CD4-positive, alpha-beta T cell treated with Interferon alpha-2 for 1 hour (primary cell): ENCODE data around the gene PGRMC2.

Source experiments
- DNase-seq, 2 donors: peaks; one replicate each; pipeline ENCODE4 v3.0.0-alpha.2; 2020 to 2022

PGRMC2 gene

GRCh38 chr4:128287141-128287870 is at the start of gene PGRMC2:
Gene PGRMC2 (minus strand): TSS chr4:128287813. CDS start chr4:128287790, 23 bp downstream.
- no peak for DNase-seq

- DNase-seq, result no peak
Measured at GRCh38 chr4:128335541-128335940, 47.9 kb upstream of the PGRMC2 start.

- DNase-seq, result no peak
Measured at GRCh38 chr4:128334256-128334655, 46.6 kb upstream of the PGRMC2 start.

- no peak for DNase-seq
Measured at GRCh38 chr4:128333309-128334018, 45.9 kb upstream of the PGRMC2 start.

GRCh38 chr4:128332081-128332480 is 44.5 kb upstream of the PGRMC2 start:
- DNase-seq, result no peak

GRCh38 chr4:128329638-128330037 is 42.0 kb upstream of the PGRMC2 start:
- DNase-seq, result no peak

- DNase-seq, result no peak
Measured at GRCh38 chr4:128328106-128328505, 40.5 kb upstream of the PGRMC2 start.

- no peak for DNase-seq
Measured at GRCh38 chr4:128323401-128323800, 35.8 kb upstream of the PGRMC2 start.

- no peak for DNase-seq
Measured at GRCh38 chr4:128322986-128323385, 35.4 kb upstream of the PGRMC2 start.

- no peak for DNase-seq
Measured at GRCh38 chr4:128322311-128322710, 34.7 kb upstream of the PGRMC2 start.

- no peak for DNase-seq
Measured at GRCh38 chr4:128320656-128321055, 33.0 kb upstream of the PGRMC2 start.

GRCh38 chr4:128315756-128316520 is 28.3 kb upstream of the PGRMC2 start:
- no peak for DNase-seq

- no peak for DNase-seq
Measured at GRCh38 chr4:128311659-128312403, 24.2 kb upstream of the PGRMC2 start.

- no peak for DNase-seq
Measured at GRCh38 chr4:128310266-128310697, 22.7 kb upstream of the PGRMC2 start.

- DNase-seq, result no peak
Measured at GRCh38 chr4:128309585-128309984, 22.0 kb upstream of the PGRMC2 start.

- no peak for DNase-seq
Measured at GRCh38 chr4:128308986-128309385, 21.4 kb upstream of the PGRMC2 start.

- DNase-seq, result no peak
Measured at GRCh38 chr4:128307123-128307571, 19.5 kb upstream of the PGRMC2 start.

- no peak for DNase-seq
Measured at GRCh38 chr4:128305942-128306341, 18.3 kb upstream of the PGRMC2 start.

- DNase-seq, result no peak
Measured at GRCh38 chr4:128303986-128304385, 16.4 kb upstream of the PGRMC2 start.

GRCh38 chr4:128303405-128303785 is 15.8 kb upstream of the PGRMC2 start:
- no peak for DNase-seq

GRCh38 chr4:128301979-128302378 is 14.4 kb upstream of the PGRMC2 start:
- no peak for DNase-seq

GRCh38 chr4:128299848-128300247 is 12.2 kb upstream of the PGRMC2 start:
- no peak for DNase-seq

- DNase-seq, result no peak
Measured at GRCh38 chr4:128298852-128299251, 11.2 kb upstream of the PGRMC2 start.
